NCI-H526 treated with DMSO at 0.1 percent for 48 hours (cell line): Measurements from ENCODE around the gene SLC40A1.
A peak's percentile ranks its signal among the peaks of the same experiment; 100 is the strongest.
"Not testable (repeated sequence)": the region's sequence is repeated elsewhere in the genome, so short reads cannot be mapped to it uniquely, and the experiment has no call there.

Source experiments
- DNase-seq: peaks from one replicate; lab custom pipeline; 2025; lab: John Stamatoyannopoulos, UW

The SLC40A1 gene, protein sequence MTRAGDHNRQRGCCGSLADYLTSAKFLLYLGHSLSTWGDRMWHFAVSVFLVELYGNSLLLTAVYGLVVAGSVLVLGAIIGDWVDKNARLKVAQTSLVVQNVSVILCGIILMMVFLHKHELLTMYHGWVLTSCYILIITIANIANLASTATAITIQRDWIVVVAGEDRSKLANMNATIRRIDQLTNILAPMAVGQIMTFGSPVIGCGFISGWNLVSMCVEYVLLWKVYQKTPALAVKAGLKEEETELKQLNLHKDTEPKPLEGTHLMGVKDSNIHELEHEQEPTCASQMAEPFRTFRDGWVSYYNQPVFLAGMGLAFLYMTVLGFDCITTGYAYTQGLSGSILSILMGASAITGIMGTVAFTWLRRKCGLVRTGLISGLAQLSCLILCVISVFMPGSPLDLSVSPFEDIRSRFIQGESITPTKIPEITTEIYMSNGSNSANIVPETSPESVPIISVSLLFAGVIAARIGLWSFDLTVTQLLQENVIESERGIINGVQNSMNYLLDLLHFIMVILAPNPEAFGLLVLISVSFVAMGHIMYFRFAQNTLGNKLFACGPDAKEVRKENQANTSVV

DNA sequence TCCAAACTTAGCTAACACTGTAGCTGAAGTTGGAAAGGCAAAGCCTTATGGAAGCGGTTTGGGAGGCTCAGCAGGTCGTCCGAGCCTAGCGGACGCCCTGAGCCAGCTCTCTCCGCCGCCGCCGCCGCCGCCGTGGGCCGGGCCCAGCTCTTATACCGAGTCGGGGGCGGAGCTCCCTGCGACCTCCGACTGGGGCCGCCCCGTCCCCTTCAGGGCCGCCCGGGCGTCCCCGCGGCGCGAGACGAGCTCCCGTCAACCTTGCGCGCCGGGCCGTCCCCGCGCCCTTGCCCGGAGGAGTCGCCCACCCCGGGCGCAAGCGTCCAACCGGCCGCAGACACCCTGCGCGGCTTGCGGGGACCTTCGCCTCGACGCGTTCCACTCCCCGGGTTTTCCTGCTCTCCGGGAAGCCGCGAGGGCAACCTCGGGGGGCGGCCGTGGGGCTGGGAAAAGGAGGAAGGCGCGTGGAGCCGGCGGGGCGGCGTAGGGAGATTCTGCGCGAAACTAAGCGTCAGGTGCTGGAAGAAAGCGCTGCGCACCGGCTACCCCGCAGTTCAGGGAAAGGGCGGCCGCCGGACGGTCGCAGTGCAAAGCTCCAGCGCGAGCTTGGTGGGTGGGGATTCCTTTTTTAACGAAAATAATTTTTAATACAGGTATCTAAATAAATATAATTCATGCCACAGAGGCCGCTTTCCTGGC lies at the start of gene SLC40A1:
Gene SLC40A1, minus strand, starts transcription at position 129 of the 696 bp plus-strand sequence. CDS start 326 bp downstream, outside the sequence.
- DNase-seq: peak; percentile 72

GRCh38 chr2:189629531-189630453 lies 49.2 kb upstream of the SLC40A1 start:
- DNase-seq: no peak

DNA sequence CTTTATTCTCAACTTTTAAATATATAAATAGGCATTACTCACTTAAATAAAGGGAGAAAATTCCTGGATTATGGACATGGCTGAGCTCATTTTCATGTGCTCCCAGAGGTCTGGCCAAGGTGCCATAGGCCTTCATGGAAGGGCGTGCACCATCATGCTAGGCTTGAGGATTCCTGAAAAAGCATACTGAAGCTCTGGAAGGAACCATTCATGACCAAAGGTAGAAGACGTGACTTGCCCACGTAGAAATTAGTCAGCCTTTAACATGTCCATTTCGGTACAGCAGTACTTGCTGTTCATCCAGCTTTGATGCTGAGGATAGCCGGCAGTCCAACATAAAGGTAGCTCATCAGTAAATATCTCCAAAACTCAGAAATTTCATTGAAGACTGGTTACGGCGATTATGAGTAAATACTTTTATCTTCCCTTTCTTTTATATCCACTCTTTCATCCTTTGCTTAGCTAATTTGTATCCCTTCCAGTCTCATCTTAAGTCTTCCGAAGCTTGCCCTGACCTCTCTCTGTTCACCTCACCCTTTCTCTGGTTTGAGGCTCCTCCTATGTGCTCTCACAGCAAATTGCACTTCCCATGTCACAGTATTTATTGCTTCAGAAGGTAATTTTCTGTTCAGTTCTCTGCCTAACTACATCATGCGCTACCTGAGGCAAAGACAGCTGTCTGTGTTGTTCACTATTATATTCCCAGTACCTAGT lies 48.4 kb upstream of the SLC40A1 start:
- no peak for DNase-seq

DNA sequence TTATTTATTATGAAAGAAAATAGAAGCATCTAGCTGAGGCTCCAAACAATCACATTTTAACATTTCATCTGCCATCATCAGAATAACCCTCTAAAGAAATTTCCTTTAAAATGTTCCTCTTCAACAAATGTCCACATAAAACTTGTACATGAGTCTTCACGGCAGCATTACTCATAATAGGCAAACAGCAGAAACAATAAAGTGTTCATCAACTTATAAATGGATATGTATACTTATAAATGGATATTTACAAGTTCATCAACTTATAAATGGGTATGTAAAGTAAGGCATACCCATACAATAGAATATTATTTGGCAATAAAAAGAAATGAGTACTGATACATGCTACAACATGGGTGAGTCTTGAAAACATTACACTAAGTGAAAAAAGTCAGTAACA lies 47.2 kb upstream of the SLC40A1 start:
- no peak for DNase-seq

DNA sequence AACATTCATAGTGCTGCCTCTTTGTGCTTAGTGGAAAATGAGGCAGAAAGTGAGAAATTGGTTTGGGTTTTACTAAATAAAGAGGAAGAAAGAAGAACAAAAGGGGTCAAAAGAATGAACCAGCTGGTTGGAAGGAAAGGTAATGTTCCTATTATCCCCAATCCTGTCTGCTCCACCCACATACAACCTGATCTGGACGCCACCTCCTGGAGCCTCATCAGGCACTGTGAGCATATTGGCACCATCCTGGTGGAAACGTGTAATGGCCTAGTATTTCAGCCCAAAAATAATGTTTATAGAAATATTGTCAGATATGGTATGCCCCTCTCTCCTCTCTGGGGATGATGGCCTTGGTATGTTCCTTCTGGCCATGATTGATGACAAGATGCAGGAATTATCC lies 45.0 kb upstream of the SLC40A1 start:
- DNase-seq: no peak

GRCh38 chr2:189624648-189625355 lies 44.2 kb upstream of the SLC40A1 start:
- no peak for DNase-seq

GRCh38 chr2:189623049-189623448 lies 42.5 kb upstream of the SLC40A1 start:
- DNase-seq: no peak

DNA sequence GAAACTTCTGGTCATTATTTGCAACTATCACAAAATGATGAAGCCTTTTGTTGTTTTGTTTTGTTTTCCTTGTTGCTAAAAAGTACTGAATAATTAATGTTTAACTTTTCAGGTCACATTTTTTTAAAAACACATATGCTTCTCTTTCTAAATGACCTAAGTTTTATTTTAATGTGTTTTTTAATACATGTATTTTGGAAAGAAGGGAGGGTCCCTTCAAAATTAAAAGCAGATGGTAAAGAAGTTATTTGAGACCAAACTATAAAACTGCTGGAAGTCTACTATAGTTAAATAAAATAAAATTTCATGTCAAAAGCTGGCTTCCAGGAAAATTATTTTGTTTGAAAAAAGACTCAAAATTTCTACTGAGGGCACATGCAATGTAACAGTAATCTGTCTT lies 41.2 kb upstream of the SLC40A1 start:
- no peak for DNase-seq

- DNase-seq: no peak
Measured at GRCh38 chr2:189618197-189618596, 37.6 kb upstream of the SLC40A1 start.

DNA sequence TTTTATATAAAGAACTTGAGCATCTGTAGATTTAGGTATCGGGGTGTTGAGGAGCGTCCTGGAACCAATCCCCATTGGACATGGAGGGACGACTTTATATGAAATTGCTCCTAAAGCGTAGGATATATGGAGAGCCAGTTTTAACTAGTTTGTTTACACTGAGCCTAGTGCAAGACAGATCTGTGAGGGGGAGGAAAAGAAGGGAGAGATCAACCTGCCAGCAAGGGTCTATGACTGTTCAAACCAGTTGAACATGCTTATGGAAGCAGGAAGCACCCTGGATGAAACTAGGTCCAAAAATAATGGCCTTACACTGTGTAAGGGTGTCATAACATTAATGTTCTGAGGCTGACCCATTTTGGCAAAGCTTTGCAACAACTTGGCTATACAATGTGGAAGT lies 34.0 kb upstream of the SLC40A1 start:
- no peak for DNase-seq

- DNase-seq: no peak
Measured at GRCh38 chr2:189613650-189614420, 33.2 kb upstream of the SLC40A1 start.

DNA sequence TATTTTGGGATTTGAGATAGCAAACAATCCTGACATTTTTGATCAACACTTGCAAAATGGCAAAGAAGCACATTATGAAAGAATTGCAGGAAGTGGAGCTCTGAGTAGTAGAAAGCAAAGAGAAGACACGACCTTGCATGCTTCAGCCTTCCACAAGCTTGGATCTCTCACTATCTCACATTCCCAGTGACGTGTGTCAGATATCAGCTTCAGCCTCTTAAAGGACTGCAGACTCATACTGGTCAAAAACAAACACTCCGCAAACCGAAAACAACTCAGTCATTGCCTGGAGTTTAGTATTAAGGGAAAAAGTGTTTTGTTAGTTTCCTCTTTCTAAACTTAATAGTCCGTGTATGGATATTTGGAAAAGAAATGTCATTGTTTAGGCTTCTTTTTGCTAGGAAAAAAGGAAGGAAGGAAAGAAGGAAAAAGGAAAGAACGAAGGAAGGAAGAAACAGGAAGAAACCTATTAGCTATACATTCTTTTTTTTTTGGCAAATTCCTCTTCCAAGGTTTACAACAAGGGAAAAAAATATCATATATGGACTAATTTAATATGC lies 32.6 kb upstream of the SLC40A1 start:
- DNase-seq: no peak

- DNase-seq: no peak
Measured at GRCh38 chr2:189610700-189611099, 30.1 kb upstream of the SLC40A1 start.

DNA sequence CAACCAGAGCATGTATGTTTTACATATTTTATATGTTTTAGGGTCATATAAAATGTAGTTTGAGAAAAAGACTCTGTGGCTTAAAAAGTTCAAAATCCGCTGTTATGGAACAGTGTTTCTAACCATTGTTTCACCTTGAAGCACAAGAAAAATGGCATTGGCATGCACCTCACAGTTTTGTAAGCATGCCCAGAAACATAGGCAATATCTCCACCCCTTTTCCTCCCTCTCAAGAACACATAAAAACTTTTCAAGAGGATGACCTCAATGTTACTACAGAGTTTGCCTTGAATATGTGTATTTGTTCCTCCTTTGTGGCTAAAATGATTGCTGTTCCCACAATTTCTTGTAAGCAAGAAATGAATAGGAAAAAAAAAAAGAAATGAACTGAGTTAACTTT lies 29.3 kb upstream of the SLC40A1 start:
- DNase-seq: no peak

GRCh38 chr2:189609423-189609816 lies 28.8 kb upstream of the SLC40A1 start:
- no peak for DNase-seq

GRCh38 chr2:189608795-189609422 lies 28.3 kb upstream of the SLC40A1 start:
- no peak for DNase-seq

DNA sequence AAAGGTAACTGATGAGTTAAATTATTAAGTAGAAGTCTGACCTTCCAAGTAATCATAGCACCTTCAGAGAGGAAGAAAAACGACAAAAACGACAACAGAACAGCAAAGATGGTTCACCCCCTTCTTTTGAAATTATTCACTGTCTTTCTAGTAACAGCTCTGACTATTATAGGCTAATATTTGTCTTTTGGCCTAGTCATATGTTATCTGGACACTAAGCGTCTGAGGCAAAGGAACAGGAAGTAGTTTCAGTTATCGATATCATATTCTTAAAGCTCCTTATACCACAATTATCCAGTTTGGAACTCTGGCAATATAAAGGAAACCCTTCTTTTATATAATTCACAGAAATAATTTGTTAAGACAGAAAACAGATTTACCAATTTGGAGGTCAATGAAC lies 27.6 kb upstream of the SLC40A1 start:
- DNase-seq: no peak

- DNase-seq: no peak
Measured at GRCh38 chr2:189602233-189602632, 21.6 kb upstream of the SLC40A1 start.

GRCh38 chr2:189601652-189602051 lies 21.1 kb upstream of the SLC40A1 start:
- not testable (repeated sequence) for DNase-seq
